Neutrophil (primary cell): Measurements from ENCODE around the gene SMURF1.
A peak's percentile ranks its signal among the peaks of the same experiment; 100 is the strongest.

Experiments used
- H3K27ac ChIP-seq: fragments of 200-600 bp; sonication (generic); 2 replicates; pipeline ENCODE4 v1.5.1; 2016; ENCODE audit warnings: mild to moderate bottlenecking, moderate library complexity
- H3K27me3 ChIP-seq: fragments of 200-600 bp; sonication (generic); 2 replicates; pipeline ENCODE4 v1.6.0; 2016; ENCODE audit warnings: mild to moderate bottlenecking
- H3K36me3 ChIP-seq: fragments of 200-600 bp; sonication (generic); 2 replicates; pipeline ENCODE4 v1.5.1; 2017
- H3K4me1 ChIP-seq, 2 experiments: fragments of 200-600 bp in 1 of 2; sonication (generic) in 1 of 2; 1 replicate in 1 of 2; 2 replicates in 1 of 2; pipeline versions ENCODE4 v1.5.1 to v1.6.1; 2013 to 2016; ENCODE audit warnings: low read depth in 1 of 2, low read length in 1 of 2, mild to moderate bottlenecking in 1 of 2, moderate library complexity in 1 of 2; ENCODE audit not compliant: control insufficient read depth in 1 of 2, insufficient read depth in 1 of 2
- H3K4me3 ChIP-seq, 2 experiments: fragments of 200-600 bp in 1 of 2; sonication (generic) in 1 of 2; 1 replicate in 1 of 2; 2 replicates in 1 of 2; pipeline ENCODE4 v1.5.1; 2013 to 2016; ENCODE audit warnings: low read depth in 1 of 2, low read length in 1 of 2, mild to moderate bottlenecking in 1 of 2, moderate library complexity in 1 of 2
- H3K9me3 ChIP-seq: fragments of 200-600 bp; sonication (generic); 2 replicates; pipeline ENCODE4 v1.5.1; 2016
- CTCF ChIP-seq: fragments of 200-600 bp; sonication (generic); IDR thresholded peaks from 2 replicates; pipeline ENCODE4 v1.5.1; 2016; ENCODE audit warnings: antibody characterized with exemption

SMURF1 gene

GRCh38 chr7:99111591-99111990, 32.3 kb downstream of the SMURF1 start:
- Histone ChIP-seq H3K27me3 (no peaks in the 10 kb centered on the region), H3K4me3 (no peak overlapping the region), H3K27ac (peak overlapping the region; percentile 49), H3K9me3 (no peaks in the 10 kb centered on the region), H3K4me1 (peaks cover 15 to 17% of the 10 kb centered on the region in 2 experiments), H3K36me3 (no peaks in the 10 kb centered on the region)
- no peak for TF ChIP-seq CTCF

GRCh38 chr7:99109108-99110051, 34.5 kb downstream of the SMURF1 start:
- no peak for TF ChIP-seq CTCF
- H3K27me3 ChIP-seq: no peaks in the 10 kb centered on the region
- H3K9me3 ChIP-seq: no peaks in the 10 kb centered on the region
- H3K36me3 ChIP-seq: no peaks in the 10 kb centered on the region
- H3K4me1 ChIP-seq: peaks cover 15 to 17% of the 10 kb centered on the region in 2 experiments
- no peak overlapping the region for H3K4me3 ChIP-seq
- H3K27ac ChIP-seq: peak overlapping the region; percentile 11

GRCh38 chr7:99108613-99109012, 35.3 kb downstream of the SMURF1 start:
- Histone ChIP-seq H3K4me3 (no peak overlapping the region), H3K9me3 (no peaks in the 10 kb centered on the region), H3K27ac (peak overlapping the region; percentile 11), H3K4me1 (peaks cover 15 to 17% of the 10 kb centered on the region in 2 experiments), H3K27me3 (no peaks in the 10 kb centered on the region), H3K36me3 (no peaks in the 10 kb centered on the region)
- no peak for TF ChIP-seq CTCF

GRCh38 chr7:99106821-99107241, 37.1 kb downstream of the SMURF1 start:
- Histone ChIP-seq H3K27me3 (no peaks in the 10 kb centered on the region), H3K9me3 (no peaks in the 10 kb centered on the region), H3K4me1 (peaks cover 11 to 12% of the 10 kb centered on the region in 2 experiments), H3K36me3 (no peaks in the 10 kb centered on the region), H3K27ac (no peak overlapping the region), H3K4me3 (no peak overlapping the region)
- no peak for TF ChIP-seq CTCF

GRCh38 chr7:99106411-99106810, 37.5 kb downstream of the SMURF1 start:
- no peaks in the 10 kb centered on the region for H3K9me3 ChIP-seq
- H3K4me1 ChIP-seq: peaks cover 8% of the 10 kb centered on the region in 2 experiments
- no peaks in the 10 kb centered on the region for H3K27me3 ChIP-seq
- no peak overlapping the region for H3K27ac ChIP-seq
- H3K4me3 ChIP-seq: no peak overlapping the region
- H3K36me3 ChIP-seq: no peaks in the 10 kb centered on the region
- TF ChIP-seq CTCF: no peak
